NCI-H82 treated with DMSO at 0.1 percent for 48 hours (cell line): ENCODE results near the gene DAB1.

ENCODE experiments used
- DNase-seq: peaks from one replicate; lab custom pipeline; 2025; ENCODE audit not compliant: unreplicated experiment; lab: John Stamatoyannopoulos, UW

Gene DAB1

GRCh38 chr1:57423656-57424211 is at the start of gene DAB1:
Gene DAB1 (minus strand): TSS chr1:57424060. CDS start chr1:57291030, 133,030 bp downstream.
- no peak for DNase-seq

DNA sequence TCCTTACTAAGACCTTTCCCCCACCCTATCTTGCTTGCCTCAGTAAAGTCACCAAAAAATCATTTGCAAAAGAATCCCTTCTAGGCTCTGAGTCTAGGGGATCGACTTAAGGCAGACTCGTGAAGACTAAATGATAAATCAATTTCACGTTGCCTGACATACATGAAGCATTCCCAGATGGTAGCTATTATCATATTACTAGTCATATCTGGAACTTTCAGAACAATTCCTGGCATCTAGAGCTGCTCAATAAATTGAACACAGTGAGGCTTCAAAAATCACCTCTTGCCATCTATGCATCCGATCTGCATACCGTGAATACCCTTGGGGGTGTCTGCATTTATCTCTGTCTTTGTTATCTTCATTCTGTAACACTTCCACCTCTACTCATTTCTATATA is 49.6 kb upstream of the DAB1 start:
- DNase-seq, result no peak

DNA sequence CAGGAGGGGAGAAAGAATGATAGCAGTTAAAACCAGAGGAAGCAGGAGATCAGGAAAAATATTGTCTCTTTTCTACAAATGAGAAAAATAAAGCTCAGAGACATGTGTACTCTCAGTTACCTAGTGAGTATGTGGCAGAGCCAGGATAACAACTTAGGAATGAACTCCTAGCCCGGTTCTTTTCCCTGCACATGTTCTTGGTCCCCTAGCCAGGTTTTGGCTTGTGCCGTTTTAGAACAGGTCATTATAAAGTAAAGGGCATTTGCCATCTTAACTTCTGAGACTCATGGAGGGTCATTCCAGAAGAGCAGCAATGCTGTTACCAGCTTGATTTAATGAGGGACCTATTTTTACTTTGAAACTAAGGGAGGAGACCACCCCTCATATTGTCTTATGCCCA is 48.1 kb upstream of the DAB1 start:
- DNase-seq, result no peak

DNA sequence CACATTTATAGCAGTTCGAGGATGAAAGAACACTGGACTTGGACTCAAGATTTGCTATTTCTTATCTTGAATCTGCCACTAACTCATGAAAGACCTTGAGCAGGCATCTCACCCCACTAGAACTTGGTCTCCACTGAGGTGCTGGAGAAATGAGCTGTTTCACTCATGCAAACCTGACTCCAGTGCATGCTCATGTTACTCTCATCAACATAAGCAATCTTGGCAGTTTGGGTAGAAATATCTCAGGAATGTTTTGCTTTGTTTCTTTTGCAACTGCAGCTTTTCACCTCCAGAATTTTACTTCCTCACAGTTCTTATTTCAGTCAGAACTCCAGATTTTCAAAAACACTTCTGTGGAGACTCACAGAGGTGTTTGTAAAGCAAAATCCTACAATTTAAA is 46.2 kb upstream of the DAB1 start:
- no peak for DNase-seq

GRCh38 chr1:57468641-57469523 is 45.0 kb upstream of the DAB1 start:
- no peak for DNase-seq

- no peak for DNase-seq
Observed at GRCh38 chr1:57467830-57468229, 44.0 kb upstream of the DAB1 start.

GRCh38 chr1:57464756-57465155 is 40.9 kb upstream of the DAB1 start:
- DNase-seq, result no peak

DNA sequence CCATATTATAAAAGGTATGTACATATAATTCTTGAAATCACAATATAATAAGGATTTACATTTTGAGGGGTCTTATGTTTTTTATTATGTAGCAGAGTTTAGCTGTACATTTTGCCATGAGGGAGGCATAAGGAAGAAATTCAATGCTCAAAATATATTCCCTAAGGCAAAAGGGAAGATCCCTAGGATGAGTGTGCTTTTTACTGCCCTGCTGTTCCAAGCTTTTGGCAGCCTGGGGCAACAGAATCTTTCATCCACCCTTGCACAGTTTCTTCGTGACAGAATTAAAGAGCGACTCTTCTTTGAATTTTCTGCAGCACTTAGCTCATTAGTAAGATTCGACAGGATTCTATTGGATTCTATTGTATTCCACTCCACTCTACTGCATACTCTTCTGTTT is 39.5 kb upstream of the DAB1 start:
- DNase-seq, result no peak

DNA sequence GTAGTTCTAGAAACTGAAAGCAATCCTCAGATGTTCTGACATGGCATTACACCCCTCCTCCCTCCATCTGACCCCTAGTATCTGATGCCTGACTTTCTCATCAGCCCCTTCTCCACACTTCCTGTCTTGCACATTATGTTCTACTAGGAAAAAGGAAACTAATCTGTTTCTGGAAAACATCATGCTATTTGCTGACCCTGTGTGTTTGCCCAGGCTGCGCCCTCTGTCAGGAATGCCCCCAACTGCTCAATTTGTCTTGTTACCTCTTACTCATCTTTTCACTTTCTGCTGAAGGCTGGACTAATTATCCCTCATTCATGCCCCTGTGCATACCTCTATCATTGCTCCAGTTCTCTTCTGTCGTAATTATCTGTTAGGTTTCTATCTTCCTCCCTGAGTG is 37.5 kb upstream of the DAB1 start:
- DNase-seq, result no peak

GRCh38 chr1:57451516-57451915 is 27.7 kb upstream of the DAB1 start:
- DNase-seq, result no peak

DNA sequence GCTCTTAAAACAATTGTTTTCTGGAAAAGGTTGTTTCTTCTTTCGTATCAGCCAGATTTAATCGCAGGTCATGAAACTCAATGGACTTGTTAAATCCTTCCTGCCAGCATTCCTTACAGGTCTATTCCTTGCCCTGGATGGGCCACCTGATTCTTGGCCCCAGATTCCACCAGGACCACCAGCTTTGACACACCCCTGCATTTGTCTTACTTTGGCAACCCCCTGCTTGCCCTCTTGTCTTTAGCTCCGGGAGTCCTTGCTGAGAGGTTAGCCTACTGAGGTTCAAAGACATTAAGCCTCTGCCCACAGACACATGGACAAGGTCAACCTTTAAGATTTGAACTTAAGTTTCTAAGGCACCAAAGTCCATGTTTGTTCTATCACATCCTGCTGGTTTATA is 27.1 kb upstream of the DAB1 start:
- no peak for DNase-seq

DNA sequence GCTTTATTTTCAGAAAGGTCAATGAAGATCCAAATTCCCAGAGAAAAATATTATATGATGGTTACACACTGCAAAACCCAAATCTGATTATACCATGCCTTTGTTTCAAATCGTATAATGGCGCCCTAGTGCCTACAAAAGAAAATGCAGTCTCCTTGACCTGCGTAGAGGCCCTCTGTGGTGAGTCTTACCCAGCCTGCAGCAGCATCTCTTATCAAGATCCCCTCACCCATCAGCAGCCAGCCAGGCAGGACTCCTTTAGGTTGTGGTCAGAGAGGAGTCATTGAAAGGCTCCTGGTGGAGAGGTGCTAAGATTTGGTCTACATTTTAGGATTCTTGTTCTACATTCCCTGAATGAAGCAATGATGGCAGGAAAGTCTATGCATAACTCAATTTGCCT is 23.7 kb upstream of the DAB1 start:
- no peak for DNase-seq

GRCh38 chr1:57443004-57443403 is 19.1 kb upstream of the DAB1 start:
- DNase-seq, result no peak

DNA sequence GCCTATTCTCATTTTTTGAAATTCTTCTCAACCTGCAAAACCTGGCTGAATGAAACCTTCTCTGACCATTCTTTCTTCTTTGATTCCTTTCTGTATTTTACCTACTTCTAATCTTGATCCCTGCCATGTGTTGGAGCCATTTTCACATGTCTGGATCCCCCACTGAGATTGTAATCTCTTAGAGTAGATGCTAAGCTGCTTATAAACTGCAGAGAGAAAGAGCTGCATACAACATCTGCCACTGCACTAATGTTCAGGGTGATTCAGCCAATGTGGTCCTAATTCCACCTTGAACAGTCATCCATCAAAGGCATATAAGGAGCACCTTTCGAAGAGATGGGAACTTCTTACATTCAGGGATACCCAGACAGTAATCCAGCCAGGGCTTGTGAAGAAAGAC is 16.2 kb upstream of the DAB1 start:
- DNase-seq, result peak; percentile 97

DNA sequence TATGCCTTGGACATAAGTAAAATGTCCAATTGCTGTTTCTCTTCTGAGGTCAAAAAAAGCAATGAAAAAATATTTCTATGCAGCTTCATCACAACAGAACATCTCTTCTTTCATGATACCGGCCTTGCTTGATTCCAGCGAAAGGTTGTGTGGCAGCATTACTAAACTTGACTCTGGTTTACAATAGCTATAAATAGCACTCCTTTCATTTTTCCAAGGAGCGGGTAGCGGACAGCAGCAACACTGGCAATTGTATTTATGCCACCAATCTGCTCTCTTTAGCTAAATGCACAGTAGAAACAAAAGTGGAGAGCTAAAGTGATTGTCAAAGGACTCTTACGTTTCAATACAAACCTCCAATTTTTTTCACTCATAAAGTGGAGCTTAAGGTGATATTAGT is 7.5 kb upstream of the DAB1 start:
- no peak for DNase-seq

GRCh38 chr1:57424231-57425027 is 569 bp upstream of the DAB1 start:
- DNase-seq, result peak; percentile 71

GRCh38 chr1:57423135-57423655 is 665 bp downstream of the DAB1 start:
- DNase-seq, result peak; percentile 35

DNA sequence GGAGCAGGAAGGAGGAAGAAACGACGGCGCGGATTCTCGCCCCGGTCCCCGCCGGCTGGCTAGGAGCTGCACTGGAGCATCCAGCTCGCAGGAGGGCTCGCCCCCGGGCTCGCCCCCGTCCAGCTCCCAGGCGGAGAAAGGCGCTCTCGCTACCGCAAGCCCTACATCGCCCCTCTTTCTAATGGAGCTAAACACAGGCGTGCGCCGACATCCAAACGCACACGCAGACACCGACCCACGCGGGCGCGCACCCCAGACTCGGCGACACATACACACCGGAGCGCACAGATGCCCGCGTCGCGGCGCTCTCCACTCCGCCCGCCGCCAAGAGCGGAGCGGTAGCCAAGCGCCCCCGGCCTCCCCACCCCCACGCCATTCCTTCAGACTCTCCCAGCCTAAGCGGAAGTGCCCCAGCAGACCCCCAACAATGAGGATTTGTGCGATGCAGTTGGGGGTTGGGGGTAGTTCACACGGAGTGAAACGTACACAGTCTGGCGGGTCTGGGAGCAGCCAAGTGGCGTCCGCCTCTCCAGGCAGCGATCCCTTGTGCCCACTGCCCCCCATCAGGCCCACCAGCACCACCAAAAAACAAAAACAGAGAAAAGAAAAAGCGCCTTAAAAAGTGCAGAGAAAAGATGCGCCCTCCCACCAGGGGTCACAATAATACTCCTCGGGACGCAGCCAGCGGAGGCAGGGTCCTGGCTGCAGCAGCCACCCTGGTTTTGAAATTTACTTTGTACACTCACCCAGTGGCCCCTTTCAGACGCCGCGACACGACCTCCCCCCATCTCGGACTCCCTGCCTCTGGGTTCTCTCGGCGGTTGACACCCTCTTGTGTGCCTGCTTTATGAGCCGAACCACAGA is 1.4 kb downstream of the DAB1 start:
- DNase-seq, result peak; percentile 75

- no peak for DNase-seq
Observed at GRCh38 chr1:57421806-57422205, 2.1 kb downstream of the DAB1 start.

DNA sequence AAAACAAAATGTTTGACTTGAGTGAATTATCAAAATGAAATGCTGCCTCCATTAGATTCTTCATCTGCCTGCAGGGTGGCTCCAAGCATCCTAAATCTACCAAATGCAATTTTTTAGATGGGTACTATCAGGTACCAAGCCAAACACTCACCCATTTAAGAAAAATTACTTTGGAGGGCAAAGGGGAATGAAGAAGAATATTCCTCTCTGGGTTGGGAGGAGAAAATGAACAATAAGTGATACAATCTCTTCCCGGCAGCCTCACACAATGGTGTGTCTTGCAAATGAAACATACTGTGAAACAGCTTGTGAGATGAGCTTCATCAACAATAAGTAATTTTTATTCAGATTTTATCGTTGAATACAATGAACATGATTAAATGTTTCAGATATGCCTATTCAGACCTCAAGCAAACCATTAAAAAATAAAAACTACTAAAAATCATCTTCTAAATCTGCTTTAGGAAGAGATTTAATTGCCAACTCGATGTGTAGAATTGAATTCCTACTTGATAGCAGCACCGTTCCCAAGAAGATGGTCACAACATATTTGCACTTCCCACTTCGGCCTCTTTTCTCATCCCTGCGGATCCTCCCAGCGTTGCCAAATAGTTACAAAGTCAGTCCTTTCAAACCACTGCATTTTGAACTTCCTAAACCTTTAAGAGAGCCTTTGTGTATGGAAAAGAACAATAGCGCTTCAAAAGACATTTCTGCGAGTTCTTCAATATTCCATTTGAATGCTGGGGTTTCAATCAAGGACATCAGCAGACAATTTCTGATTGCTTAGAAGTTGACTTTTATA is 2.7 kb downstream of the DAB1 start:
- no peak for DNase-seq
